K562 (cell line): ENCODE measurements around the gene RYR1. TPM values are rescaled to one million over a fixed set of nuclear protein-coding genes. Genes with fewer than 3 reads are reported as not detected.

ENCODE experiments used
- EZH2 ChIP-seq: IDR thresholded peaks from 2 replicates; pipeline ENCODE4 v1.6.1; 2012; ENCODE audit warnings: low read depth, mild to moderate bottlenecking, inconsistent platforms, low read length, borderline replicate concordance
- FOXP1 ChIP-seq: sonication (generic); formaldehyde crosslinking; IDR thresholded peaks from 2 replicates; pipeline ENCODE4 v1.8.0; 2022; ENCODE audit warnings: mild to moderate bottlenecking, missing genetic modification reagents
- ILK ChIP-seq: fragments of 450-650 bp; IDR thresholded peaks from 2 replicates; pipeline ENCODE4 v1.6.1; 2016; ENCODE audit warnings: missing genetic modification characterization, low read depth, mild to moderate bottlenecking, missing compliant biosample characterization, moderate library complexity, borderline replicate concordance
- KDM4B ChIP-seq, 2 experiments: fragments of 450-650 bp in 1 of 2; sonication (generic) in 1 of 2; IDR thresholded peaks; 2 replicates each; pipeline ENCODE4 v1.6.1; 2016 to 2017; ENCODE audit warnings: borderline replicate concordance in 2 of 2, antibody characterized with exemption in 1 of 2, low read depth in 1 of 2, mild to moderate bottlenecking in 1 of 2
- KDM5B ChIP-seq: fragments of 200-600 bp; sonication (generic); IDR thresholded peaks from 2 replicates; pipeline ENCODE4 v1.6.1; 2012; ENCODE audit warnings: low read depth, mild to moderate bottlenecking, moderate library complexity, low read length, control low read depth, inconsistent platforms; ENCODE audit not compliant: insufficient replicate concordance
- KLF1 ChIP-seq: fragments of 450-650 bp; IDR thresholded peaks from 2 replicates; pipeline ENCODE4 v1.6.1; 2016; ENCODE audit warnings: missing genetic modification characterization, missing compliant biosample characterization
- MAFF ChIP-seq: IDR thresholded peaks from 2 replicates; pipeline ENCODE4 v1.6.1; 2012; ENCODE audit warnings: low read length, improper control_type of control experiment
- RBM25 ChIP-seq: fragments of 200-400 bp; formaldehyde crosslinking; IDR thresholded peaks from 2 replicates; pipeline ENCODE4 v1.6.1; 2018; ENCODE audit warnings: low read length, low read depth, moderate library complexity; ENCODE audit not compliant: severe bottlenecking
- SIX5 ChIP-seq, 2 experiments: IDR thresholded peaks; 2 replicates each; pipeline ENCODE4 v1.6.1; 2011; ENCODE audit warnings: low read length in 2 of 2, borderline replicate concordance in 1 of 2, low read depth in 1 of 2, mild to moderate bottlenecking in 1 of 2, moderate library complexity in 1 of 2; ENCODE audit not compliant: insufficient read depth in 1 of 2
- TBP ChIP-seq: optimal IDR thresholded peaks from 2 replicates; pipeline ENCODE3; 2011; ENCODE audit warnings: low read depth, low read length, improper control_type of control experiment
- ZFX ChIP-seq: sonication (generic); formaldehyde crosslinking; IDR thresholded peaks from 2 replicates; pipeline ENCODE4 v1.8.0; 2022; ENCODE audit warnings: mild to moderate bottlenecking, missing genetic modification reagents, moderate library complexity
- ZNF551 ChIP-seq: fragments of 250-450 bp; sonication (Bioruptor Pico); IDR thresholded peaks from 2 replicates; pipeline ENCODE4 v1.5.0; 2021; ENCODE audit warnings: mild to moderate bottlenecking, moderate library complexity
- polyA plus RNA-seq, 8 experiments: library from polyadenylated mRNA; depleted of rRNA in 4 of 8; stranded (reverse) in 5 of 8; unstranded in 3 of 8; fragments of >200 nt; fragmentation: Nextera tagmentation in 2 of 8; fragmentation: Illumina TruSeq in 1 of 8; extraction: Ambion mirVana in 2 of 8; extraction: Trizol in 1 of 8; gene quantifications; 2 replicates each; pipeline versions ENCODE4 v1.2.1 to v1.2.3, GENCODE V29; 2011 to 2014; ENCODE audit warnings: inconsistent platforms in 1 of 8, missing spikeins in 1 of 8
- total RNA-seq, 7 experiments: library from RNA; depleted of rRNA in 6 of 7; stranded (reverse); fragments of >200 nt in 6 of 7; fragmentation: Illumina TruSeq in 2 of 7; extraction: Trizol in 2 of 7; gene quantifications; 2 replicates each; pipeline versions ENCODE4 v1.2.1 to v1.2.3, GENCODE V29; 2011 to 2021; ENCODE audit warnings: low replicate concordance in 1 of 7
- TF ChIP-seq, protein P1 (sequence below): fragments of 250-450 bp; sonication (Bioruptor Pico); IDR thresholded peaks from 2 replicates; pipeline ENCODE4 v1.8.0; 2021; ENCODE audit warnings: borderline replicate concordance, mild to moderate bottlenecking, moderate library complexity; ENCODE audit not compliant: poor library complexity, severe bottlenecking
- TF ChIP-seq, protein P2 (sequence below): sonication (generic); formaldehyde crosslinking; IDR thresholded peaks from 2 replicates; pipeline ENCODE4 v1.8.1; 2022; ENCODE audit warnings: missing genetic modification reagents
- TF ChIP-seq, protein P3 (sequence below): fragments of 250-450 bp; sonication (Bioruptor Pico); IDR thresholded peaks from 2 replicates; pipeline ENCODE4 v1.5.0; 2021; ENCODE audit warnings: mild to moderate bottlenecking, borderline replicate concordance

RYR1 gene
- total and polyA plus RNA-seq, 9 of the 15 experiments (the other 6 are each of a cell fraction or from before 2014, with no cell fraction given) = 0.11 to 7.4 (median 3.7) TPM

DNA sequence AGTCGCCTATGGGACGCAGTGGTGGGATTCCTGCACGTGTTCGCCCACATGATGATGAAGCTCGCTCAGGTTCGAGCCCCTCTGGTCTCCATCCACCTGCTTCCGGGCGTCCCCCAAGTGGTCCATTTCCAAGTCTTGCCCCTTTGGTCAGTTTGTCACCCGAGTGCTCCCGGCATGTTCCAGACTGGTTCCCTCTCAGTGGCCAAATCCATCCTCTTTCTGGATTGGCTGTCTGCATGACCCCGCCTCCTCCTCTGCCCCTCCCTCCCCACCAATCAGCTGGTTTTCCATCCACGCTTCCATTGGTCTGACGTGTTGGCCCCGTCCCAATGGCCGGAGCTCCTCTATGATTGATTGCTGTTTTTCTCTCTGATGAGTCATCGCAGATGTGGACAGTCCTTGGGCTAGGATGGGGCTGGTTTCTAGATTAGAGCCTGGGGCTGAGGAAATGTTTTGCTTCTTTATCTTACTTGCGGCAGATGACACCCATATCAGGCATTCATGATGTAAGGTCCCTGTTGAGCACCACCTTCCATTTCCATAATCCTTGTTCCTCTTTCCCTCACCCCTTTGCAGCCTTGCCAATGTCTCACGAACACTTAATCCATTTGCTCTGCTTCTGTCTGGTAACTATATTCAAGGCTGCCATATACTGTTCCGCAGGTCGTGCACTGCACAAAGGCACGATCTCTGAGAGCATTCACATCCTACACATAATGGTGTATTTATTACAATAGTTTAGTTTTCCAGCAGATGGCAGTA, 110.5 kb downstream of the RYR1 start (continued):
- TF ChIP-seq KDM5B = peak; percentile 50
- TF ChIP-seq EZH2 = no peak
- TF ChIP-seq SIX5 (IDR thresholded peaks at IDR 0.05; ENCODE audit: borderline replicate concordance in 1 of 2, insufficient read depth in 1 of 2, low read depth in 1 of 2, low read length in 2 of 2) = no peak
- TF ChIP-seq, protein P1, sequence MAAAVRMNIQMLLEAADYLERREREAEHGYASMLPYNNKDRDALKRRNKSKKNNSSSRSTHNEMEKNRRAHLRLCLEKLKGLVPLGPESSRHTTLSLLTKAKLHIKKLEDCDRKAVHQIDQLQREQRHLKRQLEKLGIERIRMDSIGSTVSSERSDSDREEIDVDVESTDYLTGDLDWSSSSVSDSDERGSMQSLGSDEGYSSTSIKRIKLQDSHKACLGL = no peak
- TF ChIP-seq ZFX = no peak
- no peak for TF ChIP-seq FOXP1 (CRISPR knock-in tag)
- TF ChIP-seq RBM25 = peak; percentile 44
- TF ChIP-seq MAFF = peak; percentile 83
- TF ChIP-seq TBP = peak; percentile 76
- TF ChIP-seq ZNF551 (CRISPR knock-in tag) = no peak
- no peak; a peak in 1 of 4 replicates for TF ChIP-seq KDM4B (IDR thresholded peaks at IDR 0.05; ENCODE audit: borderline replicate concordance in 2 of 2, low read depth in 1 of 2)
- peak; percentile 98 for TF ChIP-seq KLF1 (tag)
- TF ChIP-seq, protein P2, sequence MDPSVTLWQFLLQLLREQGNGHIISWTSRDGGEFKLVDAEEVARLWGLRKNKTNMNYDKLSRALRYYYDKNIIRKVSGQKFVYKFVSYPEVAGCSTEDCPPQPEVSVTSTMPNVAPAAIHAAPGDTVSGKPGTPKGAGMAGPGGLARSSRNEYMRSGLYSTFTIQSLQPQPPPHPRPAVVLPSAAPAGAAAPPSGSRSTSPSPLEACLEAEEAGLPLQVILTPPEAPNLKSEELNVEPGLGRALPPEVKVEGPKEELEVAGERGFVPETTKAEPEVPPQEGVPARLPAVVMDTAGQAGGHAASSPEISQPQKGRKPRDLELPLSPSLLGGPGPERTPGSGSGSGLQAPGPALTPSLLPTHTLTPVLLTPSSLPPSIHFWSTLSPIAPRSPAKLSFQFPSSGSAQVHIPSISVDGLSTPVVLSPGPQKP (CRISPR knock-in tag) = no peak
- no peak for TF ChIP-seq ILK
- TF ChIP-seq, protein P3, sequence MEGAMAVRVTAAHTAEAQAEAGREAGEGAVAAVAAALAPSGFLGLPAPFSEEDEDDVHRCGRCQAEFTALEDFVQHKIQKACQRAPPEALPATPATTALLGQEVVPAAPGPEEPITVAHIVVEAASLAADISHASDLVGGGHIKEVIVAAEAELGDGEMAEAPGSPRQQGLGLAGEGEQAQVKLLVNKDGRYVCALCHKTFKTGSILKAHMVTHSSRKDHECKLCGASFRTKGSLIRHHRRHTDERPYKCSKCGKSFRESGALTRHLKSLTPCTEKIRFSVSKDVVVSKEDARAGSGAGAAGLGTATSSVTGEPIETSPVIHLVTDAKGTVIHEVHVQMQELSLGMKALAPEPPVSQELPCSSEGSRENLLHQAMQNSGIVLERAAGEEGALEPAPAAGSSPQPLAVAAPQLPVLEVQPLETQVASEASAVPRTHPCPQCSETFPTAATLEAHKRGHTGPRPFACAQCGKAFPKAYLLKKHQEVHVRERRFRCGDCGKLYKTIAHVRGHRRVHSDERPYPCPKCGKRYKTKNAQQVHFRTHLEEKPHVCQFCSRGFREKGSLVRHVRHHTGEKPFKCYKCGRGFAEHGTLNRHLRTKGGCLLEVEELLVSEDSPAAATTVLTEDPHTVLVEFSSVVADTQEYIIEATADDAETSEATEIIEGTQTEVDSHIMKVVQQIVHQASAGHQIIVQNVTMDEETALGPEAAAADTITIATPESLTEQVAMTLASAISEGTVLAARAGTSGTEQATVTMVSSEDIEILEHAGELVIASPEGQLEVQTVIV (CRISPR knock-in tag) = no peak
